Kidney (tissue), 14 donors: ENCODE data around the gene POU2F2. TPM values are rescaled to one million over a fixed set of nuclear protein-coding genes. Genes with fewer than 3 reads are reported as not detected.

Source experiments
- DNase-seq, 5 donors: peaks; one replicate each; pipeline ENCODE4 v3.0.0-alpha.2; 2013 to 2020
- FAIRE-seq: peaks from 2 replicates; lab custom pipeline; 2012; peaks lifted over from hg19 to GRCh38; lab: Jason Lieb, UNC
- H3K27ac ChIP-seq, 2 donors: one replicate each; pipeline ENCODE4 v1.7.0; 2013; ENCODE audit warnings: low read depth in 2 of 2, low read length in 2 of 2, inconsistent platforms in 1 of 2
- H3K27me3 ChIP-seq: one replicate; pipeline ENCODE4 v1.7.1; 2013; ENCODE audit warnings: low read length, inconsistent platforms; ENCODE audit not compliant: control insufficient read depth, insufficient read depth
- H3K36me3 ChIP-seq, 3 donors: one replicate each; pipeline versions ENCODE4 v1.7.0 to v1.7.1; 2013; ENCODE audit warnings: low read length in 3 of 3, control low read depth in 1 of 3, inconsistent platforms in 1 of 3; ENCODE audit not compliant: insufficient read depth in 3 of 3, control insufficient read depth in 2 of 3
- H3K4me1 ChIP-seq, 3 donors: one replicate each; pipeline versions ENCODE4 v1.7.0 to v1.7.1; 2013; ENCODE audit warnings: low read length in 3 of 3, inconsistent platforms in 1 of 3, low read depth in 1 of 3; ENCODE audit not compliant: control insufficient read depth in 2 of 3, insufficient read depth in 2 of 3
- H3K4me3 ChIP-seq, 3 donors: one replicate each; pipeline versions ENCODE4 v1.7.0 to v1.8.1; 2013; ENCODE audit warnings: low read length in 3 of 3, control low read depth in 1 of 3, inconsistent platforms in 1 of 3
- H3K9ac ChIP-seq, 3 donors: one replicate each; pipeline versions ENCODE4 v1.7.0 to v1.7.1; 2013; ENCODE audit warnings: low read length in 3 of 3, control low read depth in 1 of 3, inconsistent platforms in 1 of 3
- H3K9me3 ChIP-seq, 3 donors: one replicate each; pipeline versions ENCODE4 v1.7.0 to v1.7.1; 2013; ENCODE audit warnings: low read length in 3 of 3, control low read depth in 1 of 3, inconsistent platforms in 1 of 3; ENCODE audit not compliant: control insufficient read depth in 2 of 3, insufficient read depth in 1 of 3
- intact Hi-C: fragments of 100-400 bp; cut with DNase I; formaldehyde crosslinking; loops from one replicate; pipeline ENCODE4 v1.11.1; 2022
- polyA plus RNA-seq: library from polyadenylated mRNA; stranded (reverse); fragments of 350-450 nt; fragmentation: Illumina TruSeq; extraction: RNeasy Lipid Tissue Mini Kit (QIAGEN cat#74804); gene quantifications from one replicate; pipeline ENCODE4 v1.2.3, GENCODE V29; 2014; ENCODE audit warnings: low read depth, low replicate concordance; ENCODE audit not compliant: insufficient read depth
- total RNA-seq: library from RNA; stranded (reverse); fragmentation: NEBNext Ultra II Directional; extraction: Animal tissue kit (Norgen Biotek cat#: 25700); gene quantifications from one replicate; pipeline ENCODE4 v1.2.1, GENCODE V29; 2021
- TF ChIP-seq, protein P1 (sequence below): IDR thresholded peaks from 3 replicates; pipeline ENCODE4 v1.5.1; 2012; ENCODE audit warnings: mild to moderate bottlenecking, moderate library complexity, borderline replicate concordance; ENCODE audit not compliant: insufficient read depth; ENCODE audit errors: extremely low read depth
- donor health status: control.
- donor health status: control.
- donor health status: control.
- donor health status: control.
- donor health status: control.
- donor health status: DM: yes; HTN: yes; CAD: no.
- donor health status: Normal renal cell carcinoma (clear cell type).

POU2F2 gene
- total and polyA plus RNA-seq, 2 donors from 2014 or later: 1.3 to 9.8 TPM

DNA sequence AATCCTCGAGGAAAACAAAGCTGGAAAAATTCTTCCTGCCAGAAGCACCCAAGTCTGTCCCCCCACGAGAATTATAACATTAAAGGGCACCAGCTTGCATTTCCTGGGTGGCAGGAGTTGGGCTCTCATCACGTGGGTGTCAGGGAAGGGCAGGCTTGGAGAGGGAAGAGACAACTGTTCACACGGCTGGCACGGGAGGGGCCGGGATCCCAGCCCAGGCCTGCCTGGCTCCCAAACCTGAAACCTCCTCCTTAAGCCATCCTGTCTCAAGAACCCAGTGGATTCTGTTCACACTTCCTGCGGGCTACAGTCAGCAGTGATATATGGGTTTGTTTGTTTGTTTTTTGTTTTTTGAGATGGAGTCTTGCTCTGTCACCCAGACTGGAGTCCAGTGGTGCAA lies 74.4 kb downstream of the POU2F2 start:
- no peaks in the 10 kb centered on the region for H3K9me3 ChIP-seq
- H3K27ac ChIP-seq: no peak overlapping the region
- FAIRE-seq: no peak
- intact Hi-C loops: no loop called here
- H3K4me1 ChIP-seq: no peaks in the 10 kb centered on the region
- no peak for DNase-seq
- no peak overlapping the region for H3K9ac ChIP-seq
- TF ChIP-seq, protein P1, sequence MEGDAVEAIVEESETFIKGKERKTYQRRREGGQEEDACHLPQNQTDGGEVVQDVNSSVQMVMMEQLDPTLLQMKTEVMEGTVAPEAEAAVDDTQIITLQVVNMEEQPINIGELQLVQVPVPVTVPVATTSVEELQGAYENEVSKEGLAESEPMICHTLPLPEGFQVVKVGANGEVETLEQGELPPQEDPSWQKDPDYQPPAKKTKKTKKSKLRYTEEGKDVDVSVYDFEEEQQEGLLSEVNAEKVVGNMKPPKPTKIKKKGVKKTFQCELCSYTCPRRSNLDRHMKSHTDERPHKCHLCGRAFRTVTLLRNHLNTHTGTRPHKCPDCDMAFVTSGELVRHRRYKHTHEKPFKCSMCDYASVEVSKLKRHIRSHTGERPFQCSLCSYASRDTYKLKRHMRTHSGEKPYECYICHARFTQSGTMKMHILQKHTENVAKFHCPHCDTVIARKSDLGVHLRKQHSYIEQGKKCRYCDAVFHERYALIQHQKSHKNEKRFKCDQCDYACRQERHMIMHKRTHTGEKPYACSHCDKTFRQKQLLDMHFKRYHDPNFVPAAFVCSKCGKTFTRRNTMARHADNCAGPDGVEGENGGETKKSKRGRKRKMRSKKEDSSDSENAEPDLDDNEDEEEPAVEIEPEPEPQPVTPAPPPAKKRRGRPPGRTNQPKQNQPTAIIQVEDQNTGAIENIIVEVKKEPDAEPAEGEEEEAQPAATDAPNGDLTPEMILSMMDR: no peak
- no peak overlapping the region for H3K4me3 ChIP-seq
- no peaks in the 10 kb centered on the region for H3K36me3 ChIP-seq
- no peaks in the 10 kb centered on the region for H3K27me3 ChIP-seq

DNA sequence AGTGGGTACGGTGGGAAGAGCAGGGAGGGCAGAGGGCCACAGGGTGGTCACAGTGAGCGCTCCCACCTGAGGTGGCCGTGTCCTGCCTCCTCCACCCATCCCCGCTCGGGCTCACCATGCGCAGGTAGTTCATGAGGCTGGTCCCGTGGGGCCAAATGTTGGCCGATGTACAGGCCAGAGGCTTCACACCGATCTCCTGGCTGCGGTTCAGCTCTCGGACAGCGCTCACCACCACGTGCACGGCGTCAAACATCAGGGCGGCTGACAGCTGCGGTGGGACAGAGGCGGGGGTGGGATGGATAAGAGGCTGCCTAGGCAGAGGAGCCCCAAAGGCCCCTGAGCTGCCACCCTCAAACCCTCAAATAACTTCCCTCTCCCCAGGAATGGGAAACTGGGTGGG lies 78.0 kb downstream of the POU2F2 start:
- Histone ChIP-seq H3K36me3 (no peaks in the 10 kb centered on the region), H3K9me3 (no peaks in the 10 kb centered on the region), H3K4me3 (no peak overlapping the region), H3K27ac (no peak overlapping the region), H3K9ac (no peak overlapping the region), H3K27me3 (no peaks in the 10 kb centered on the region), H3K4me1 (no peaks in the 10 kb centered on the region)
- DNase-seq: no peak
- no peak for FAIRE-seq
- intact Hi-C loops: no loop called here
- TF ChIP-seq, protein P1: no peak

DNA sequence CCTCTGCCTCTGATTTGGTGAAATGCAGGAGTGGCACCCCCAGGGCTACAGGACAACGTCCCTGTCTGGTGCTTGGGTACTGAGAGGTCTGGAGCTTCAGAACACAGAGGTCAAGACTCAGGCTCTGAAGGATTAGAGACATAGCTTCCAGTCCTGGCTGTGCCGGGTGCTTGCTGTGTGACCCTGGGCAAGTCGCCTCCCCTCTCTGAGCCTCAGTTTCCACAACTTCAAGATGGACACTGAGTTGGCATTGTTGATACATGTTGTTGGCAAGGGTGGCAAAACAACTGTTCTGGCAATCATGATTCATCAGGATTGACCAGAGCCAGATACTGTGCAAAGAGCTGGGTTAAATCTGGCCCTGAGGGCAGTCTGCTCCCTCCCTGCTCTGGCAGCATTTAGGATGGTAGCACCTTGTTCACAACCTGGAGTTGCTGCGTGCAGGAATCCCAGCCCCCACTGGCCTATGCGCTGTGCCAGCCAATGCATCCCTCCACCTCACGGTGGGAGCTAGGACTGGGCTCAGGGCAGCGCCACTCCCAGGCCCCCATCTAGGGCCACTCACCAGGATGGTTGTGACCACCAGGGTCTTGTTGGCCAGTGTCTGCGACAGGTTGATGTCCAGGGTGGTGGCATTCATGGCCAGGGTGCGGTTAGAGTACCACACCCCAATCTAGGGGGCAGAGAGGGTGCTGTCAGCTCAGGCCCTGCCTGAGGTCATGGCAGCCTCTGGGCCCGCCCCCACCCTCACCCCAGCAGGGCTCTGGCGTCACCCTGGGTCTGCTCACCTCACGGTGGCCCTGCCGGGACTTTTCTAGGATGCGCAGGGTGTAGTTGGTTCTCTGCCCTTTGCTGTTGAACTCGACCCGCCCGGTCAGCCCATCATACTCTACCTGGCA lies 79.0 kb downstream of the POU2F2 start:
- DNase-seq: no peak
- no peak for FAIRE-seq
- intact Hi-C loops: no loop called here
- TF ChIP-seq, protein P1: no peak
- Histone ChIP-seq H3K36me3 (no peaks in the 10 kb centered on the region), H3K9me3 (no peaks in the 10 kb centered on the region), H3K27ac (no peak overlapping the region), H3K9ac (no peak overlapping the region), H3K4me1 (no peaks in the 10 kb centered on the region), H3K27me3 (no peaks in the 10 kb centered on the region), H3K4me3 (no peak overlapping the region)
